ENCODE measurements around the gene GTPBP6. TPM values are rescaled to one million over a fixed set of nuclear protein-coding genes. Genes with fewer than 3 reads are reported as not detected.

GTPBP6 gene
- total and polyA plus RNA-seq, 2 experiments from 2014 or later = 40.7 to 69.2 TPM

DNA sequence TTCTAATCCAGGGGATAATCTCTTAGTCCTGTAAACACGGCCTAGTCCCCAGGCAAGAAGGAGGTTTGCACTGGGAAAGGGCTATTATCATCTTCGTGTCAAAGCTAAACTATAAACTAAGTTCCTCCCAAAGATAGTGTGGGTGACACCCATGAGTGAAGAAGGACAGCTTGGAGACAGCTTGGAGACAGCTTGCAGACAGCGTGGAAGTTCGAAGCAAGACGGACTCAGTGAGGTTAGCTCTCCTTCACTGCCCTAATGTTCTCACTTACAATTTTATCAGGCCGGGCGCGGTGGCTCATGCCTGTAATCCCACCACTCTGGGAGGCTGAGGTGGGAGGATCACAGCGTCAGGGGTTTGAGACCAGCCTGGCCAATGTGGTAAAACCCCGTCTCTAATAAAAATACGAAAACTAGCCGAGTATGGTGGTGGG is 56.7 kb downstream of the GTPBP6 start:
- no peak for DNase-seq (ENCODE audit: low spot score)
- peaks cover 26% of the 10 kb centered on the region for H3K4me1 ChIP-seq (ENCODE audit: insufficient read depth)
- TF ChIP-seq, protein P1, sequence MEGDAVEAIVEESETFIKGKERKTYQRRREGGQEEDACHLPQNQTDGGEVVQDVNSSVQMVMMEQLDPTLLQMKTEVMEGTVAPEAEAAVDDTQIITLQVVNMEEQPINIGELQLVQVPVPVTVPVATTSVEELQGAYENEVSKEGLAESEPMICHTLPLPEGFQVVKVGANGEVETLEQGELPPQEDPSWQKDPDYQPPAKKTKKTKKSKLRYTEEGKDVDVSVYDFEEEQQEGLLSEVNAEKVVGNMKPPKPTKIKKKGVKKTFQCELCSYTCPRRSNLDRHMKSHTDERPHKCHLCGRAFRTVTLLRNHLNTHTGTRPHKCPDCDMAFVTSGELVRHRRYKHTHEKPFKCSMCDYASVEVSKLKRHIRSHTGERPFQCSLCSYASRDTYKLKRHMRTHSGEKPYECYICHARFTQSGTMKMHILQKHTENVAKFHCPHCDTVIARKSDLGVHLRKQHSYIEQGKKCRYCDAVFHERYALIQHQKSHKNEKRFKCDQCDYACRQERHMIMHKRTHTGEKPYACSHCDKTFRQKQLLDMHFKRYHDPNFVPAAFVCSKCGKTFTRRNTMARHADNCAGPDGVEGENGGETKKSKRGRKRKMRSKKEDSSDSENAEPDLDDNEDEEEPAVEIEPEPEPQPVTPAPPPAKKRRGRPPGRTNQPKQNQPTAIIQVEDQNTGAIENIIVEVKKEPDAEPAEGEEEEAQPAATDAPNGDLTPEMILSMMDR (IDR thresholded peaks at IDR 0.05; ENCODE audit: poor library complexity) = no peak
- TF ChIP-seq EZH2phosphoT487 (IDR thresholded peaks at IDR 0.05; ENCODE audit: low read depth, severe bottlenecking, unreplicated experiment) (no peak), EZH2 (IDR thresholded peaks at IDR 0.05; ENCODE audit: borderline replicate concordance) (no peak)
- H3K79me2 ChIP-seq = no peaks in the 10 kb centered on the region
- H3K4me2 ChIP-seq = peak overlapping the region; percentile 57
- no peaks in the 10 kb centered on the region for H3K36me3 ChIP-seq (replicated peaks; ENCODE audit: insufficient read depth, low read depth)
- H2AFZ ChIP-seq = peak overlapping the region; percentile 14
- WGBS (ENCODE audit: low lambda C conversion rate, missing lambda C conversion rate) = 44% methylated on average over 12 of the region's 12 CpGs
- no peaks in the 10 kb centered on the region for H3K9me2 ChIP-seq (replicated peaks; ENCODE audit: insufficient read depth)
- no peaks in the 10 kb centered on the region for H4K20me1 ChIP-seq (ENCODE audit: insufficient read depth, poor library complexity, severe bottlenecking)
- peak overlapping the region; percentile 81 for H3K27ac ChIP-seq
- H3K9me3 ChIP-seq (ENCODE audit: low read depth) = no peaks in the 10 kb centered on the region
- no peaks in the 10 kb centered on the region for H3K27me3 ChIP-seq
- H3K4me3 ChIP-seq = no peak overlapping the region

DNA sequence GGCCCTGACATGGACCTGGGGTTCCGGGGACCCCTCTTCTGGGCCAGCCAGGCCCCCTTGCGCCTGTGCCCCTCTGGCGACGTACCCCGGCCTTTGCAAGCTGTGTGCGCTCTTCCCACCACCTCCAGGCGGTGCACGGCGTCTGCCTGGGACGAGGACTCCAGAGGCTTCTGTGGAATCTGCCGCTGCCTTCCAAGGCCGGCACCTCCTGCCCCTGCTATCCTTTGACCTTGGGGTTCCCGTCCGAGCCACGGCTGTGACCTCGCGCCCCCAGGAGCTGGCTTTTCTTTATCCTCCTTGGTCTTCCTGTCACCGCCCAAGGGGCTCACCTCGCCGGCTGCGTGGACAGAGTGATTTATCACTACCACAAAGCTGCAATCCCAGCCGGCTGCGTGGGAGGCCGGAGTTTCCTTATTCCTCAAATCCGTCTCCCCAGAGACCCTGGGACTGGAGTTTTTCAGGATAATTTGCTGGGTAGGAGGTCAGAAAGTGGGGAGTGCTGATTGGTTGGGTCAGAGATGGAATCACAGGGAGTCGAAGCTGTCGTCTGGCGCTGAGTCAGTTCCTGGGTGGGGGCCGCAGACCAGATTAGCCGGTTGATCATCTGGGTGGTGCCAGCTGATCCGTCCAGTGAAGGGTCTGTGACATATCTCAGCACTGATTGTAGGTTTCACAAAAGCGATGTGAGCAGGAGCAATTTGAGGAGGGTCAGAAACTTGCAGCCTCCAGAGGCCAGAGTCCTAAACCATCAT is 57.3 kb downstream of the GTPBP6 start:
- H4K20me1 ChIP-seq (ENCODE audit: insufficient read depth, poor library complexity, severe bottlenecking) = no peaks in the 10 kb centered on the region
- H3K9me2 ChIP-seq (replicated peaks; ENCODE audit: insufficient read depth) = no peaks in the 10 kb centered on the region
- H2AFZ ChIP-seq = peak overlapping the region; percentile 14
- no peaks in the 10 kb centered on the region for H3K9me3 ChIP-seq (ENCODE audit: low read depth)
- WGBS (ENCODE audit: low lambda C conversion rate, missing lambda C conversion rate) = 39% methylated on average over 32 of the region's 32 CpGs
- peak overlapping the region; percentile 81 for H3K27ac ChIP-seq
- no peak for TF ChIP-seq EZH2phosphoT487 (IDR thresholded peaks at IDR 0.05; ENCODE audit: low read depth, severe bottlenecking, unreplicated experiment)
- TF ChIP-seq EZH2 (IDR thresholded peaks at IDR 0.05; ENCODE audit: borderline replicate concordance) = no peak
- TF ChIP-seq, protein P1 (IDR thresholded peaks at IDR 0.05; ENCODE audit: poor library complexity) = no peak
- no peaks in the 10 kb centered on the region for H3K27me3 ChIP-seq
- H3K79me2 ChIP-seq = no peaks in the 10 kb centered on the region
- H3K4me1 ChIP-seq (ENCODE audit: insufficient read depth) = peaks cover 26% of the 10 kb centered on the region
- H3K4me3 ChIP-seq = no peak overlapping the region
- H3K36me3 ChIP-seq (replicated peaks; ENCODE audit: insufficient read depth, low read depth) = no peaks in the 10 kb centered on the region
- H3K4me2 ChIP-seq = peak overlapping the region; percentile 57
- DNase-seq (ENCODE audit: low spot score) = peak; percentile 51

DNA sequence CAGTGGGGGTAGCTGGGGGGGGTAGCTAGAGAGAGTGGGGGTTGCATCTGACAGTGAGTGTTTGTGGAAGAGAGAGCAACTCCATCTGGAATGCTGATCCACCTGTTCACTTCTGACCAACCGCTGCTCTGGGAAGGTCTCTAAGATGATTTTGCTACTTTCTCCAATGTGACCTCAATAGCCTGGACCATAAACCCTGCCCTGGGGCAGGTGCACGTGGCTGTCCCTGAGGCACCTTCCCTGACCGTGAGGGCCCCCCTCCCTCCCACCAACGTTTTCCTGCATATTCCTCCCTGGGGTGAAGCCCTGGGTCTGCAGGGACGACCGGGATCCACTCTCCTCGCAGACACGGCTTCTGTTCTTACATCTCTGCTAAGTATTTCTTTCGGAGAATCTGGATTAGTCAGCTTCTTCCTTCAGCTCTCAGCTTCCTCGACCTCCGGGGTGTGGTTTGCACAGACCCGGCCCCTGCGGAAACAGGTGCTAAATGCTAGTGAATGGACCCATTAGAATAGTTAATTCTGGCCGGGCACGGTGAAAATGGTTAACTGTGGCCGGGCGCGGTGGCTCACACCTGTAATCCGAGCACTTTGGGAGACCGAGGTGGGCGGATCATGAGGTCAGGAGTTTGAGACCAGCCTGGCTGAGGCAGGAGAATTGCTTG is 58.8 kb downstream of the GTPBP6 start:
- Histone ChIP-seq H3K36me3 (replicated peaks; ENCODE audit: insufficient read depth, low read depth) (no peaks in the 10 kb centered on the region), H3K79me2 (no peaks in the 10 kb centered on the region), H3K27me3 (no peaks in the 10 kb centered on the region), H3K4me3 (no peak overlapping the region), H2AFZ (no peak overlapping the region), H3K9me2 (replicated peaks; ENCODE audit: insufficient read depth) (no peaks in the 10 kb centered on the region), H3K9me3 (ENCODE audit: low read depth) (no peaks in the 10 kb centered on the region), H3K27ac (no peak overlapping the region), H3K4me2 (no peak overlapping the region), H3K4me1 (ENCODE audit: insufficient read depth) (peaks cover 26% of the 10 kb centered on the region), H4K20me1 (ENCODE audit: insufficient read depth, poor library complexity, severe bottlenecking) (no peaks in the 10 kb centered on the region)
- no peak for DNase-seq (ENCODE audit: low spot score)
- TF ChIP-seq, protein P1 (IDR thresholded peaks at IDR 0.05; ENCODE audit: poor library complexity) = no peak
- TF ChIP-seq EZH2 (IDR thresholded peaks at IDR 0.05; ENCODE audit: borderline replicate concordance) (no peak), EZH2phosphoT487 (IDR thresholded peaks at IDR 0.05; ENCODE audit: low read depth, severe bottlenecking, unreplicated experiment) (no peak)
- WGBS (ENCODE audit: low lambda C conversion rate, missing lambda C conversion rate) = 31% methylated on average over 21 of the region's 21 CpGs

Data from hepatocyte (in vitro differentiated cells).